Liver (tissue), 9 donors: ENCODE data around the gene CYP24A1. TPM values are rescaled to one million over a fixed set of nuclear protein-coding genes. Genes with fewer than 3 reads are reported as not detected.

Experiments
- DNase-seq: peaks from one replicate; pipeline ENCODE4 v3.0.0-alpha.2; 2017; ENCODE audit warnings: low spot score
- H3K27ac ChIP-seq, 2 donors: one replicate each; pipeline ENCODE4 v1.7.0; 2013; ENCODE audit warnings: inconsistent platforms in 2 of 2, low read length in 2 of 2, control low read depth in 1 of 2, low read depth in 1 of 2, mild to moderate bottlenecking in 1 of 2
- H3K27me3 ChIP-seq, 4 donors: one replicate each; pipeline versions ENCODE4 v1.6.1 to v1.7.0; 2013; ENCODE audit warnings: low read length in 3 of 4, inconsistent platforms in 1 of 4, mild to moderate bottlenecking in 1 of 4, moderate library complexity in 1 of 4; ENCODE audit not compliant: control insufficient read depth in 4 of 4, insufficient read depth in 4 of 4
- H3K36me3 ChIP-seq, 4 donors: one replicate each; pipeline versions ENCODE4 v1.6.1 to v1.7.0; 2013; ENCODE audit warnings: low read length in 3 of 4, mild to moderate bottlenecking in 3 of 4, low read depth in 1 of 4, moderate library complexity in 1 of 4; ENCODE audit not compliant: control insufficient read depth in 4 of 4, insufficient read depth in 3 of 4
- H3K4me1 ChIP-seq, 4 donors: one replicate each; pipeline versions ENCODE4 v1.6.1 to v1.7.0; 2013; ENCODE audit warnings: low read length in 3 of 4, mild to moderate bottlenecking in 3 of 4, moderate library complexity in 1 of 4; ENCODE audit not compliant: control insufficient read depth in 4 of 4, insufficient read depth in 4 of 4
- H3K4me3 ChIP-seq, 3 donors: one replicate each; pipeline versions ENCODE4 v1.6.1 to v1.7.0; 2013; ENCODE audit warnings: low read length in 3 of 3, control low read depth in 1 of 3, low read depth in 1 of 3, mild to moderate bottlenecking in 1 of 3
- H3K9ac ChIP-seq, 2 donors: one replicate each; pipeline ENCODE4 v1.7.0; 2013; ENCODE audit warnings: low read length in 2 of 2, mild to moderate bottlenecking in 2 of 2, moderate library complexity in 2 of 2, control low read depth in 1 of 2, low read depth in 1 of 2
- H3K9me3 ChIP-seq, 4 donors: one replicate each; pipeline versions ENCODE4 v1.6.1 to v1.7.0; 2013; ENCODE audit warnings: low read length in 3 of 4; ENCODE audit not compliant: control insufficient read depth in 4 of 4
- ATF3 ChIP-seq: IDR thresholded peaks from 2 replicates; pipeline ENCODE4 v1.6.1; 2016; ENCODE audit warnings: antibody characterized with exemption
- CTCF ChIP-seq: fragments of 150-350 bp; IDR thresholded peaks from 2 replicates; pipeline ENCODE4 v1.5.1; 2017; ENCODE audit warnings: improper control_type of control experiment, low read depth, low read length; ENCODE audit not compliant: missing input control
- EGR1 ChIP-seq, 2 donors: IDR thresholded peaks; 2 replicates each; pipeline ENCODE4 v1.6.1; 2016 to 2018; ENCODE audit warnings: antibody characterized with exemption in 2 of 2, low read depth in 2 of 2
- FOXA1 ChIP-seq: IDR thresholded peaks from 2 replicates; pipeline ENCODE4 v1.6.1; 2016; ENCODE audit warnings: antibody characterized with exemption
- FOXA2 ChIP-seq: IDR thresholded peaks from 2 replicates; pipeline ENCODE4 v1.6.1; 2016; ENCODE audit warnings: antibody characterized with exemption
- GABPA ChIP-seq, 2 donors: IDR thresholded peaks in 1 of 2; conservative IDR thresholded peaks in 1 of 2; 2 replicates each; pipeline ENCODE4 v1.6.1; 2016; ENCODE audit warnings: antibody characterized with exemption in 2 of 2, mild to moderate bottlenecking in 1 of 2, moderate library complexity in 1 of 2
- HNF4A ChIP-seq, 2 donors: conservative IDR thresholded peaks; 2 replicates each; pipeline ENCODE4 v1.6.1; 2016; ENCODE audit warnings: antibody characterized with exemption in 2 of 2, mild to moderate bottlenecking in 2 of 2
- HNF4G ChIP-seq: IDR thresholded peaks from 2 replicates; pipeline ENCODE4 v1.6.1; 2016; ENCODE audit warnings: antibody characterized with exemption
- JUND ChIP-seq, 2 donors: IDR thresholded peaks; 2 replicates each; pipeline ENCODE4 v1.6.1; 2016; ENCODE audit warnings: antibody characterized with exemption in 2 of 2
- MAX ChIP-seq: IDR thresholded peaks from 2 replicates; pipeline ENCODE4 v1.6.1; 2016; ENCODE audit warnings: antibody characterized with exemption
- NR2F2 ChIP-seq: IDR thresholded peaks from 2 replicates; pipeline ENCODE4 v1.6.1; 2016; ENCODE audit warnings: antibody characterized with exemption
- RAD21 ChIP-seq, 2 donors: IDR thresholded peaks; 2 replicates each; pipeline ENCODE4 v1.6.1; 2016; ENCODE audit warnings: antibody characterized with exemption in 2 of 2, mild to moderate bottlenecking in 2 of 2
- REST ChIP-seq: IDR thresholded peaks from 2 replicates; pipeline ENCODE4 v1.6.1; 2016; ENCODE audit warnings: antibody characterized with exemption, mild to moderate bottlenecking
- RXRA ChIP-seq, 2 donors: IDR thresholded peaks; 2 replicates each; pipeline ENCODE4 v1.6.1; 2017 to 2018; ENCODE audit warnings: antibody characterized with exemption in 2 of 2, mild to moderate bottlenecking in 1 of 2
- SP1 ChIP-seq: IDR thresholded peaks from 2 replicates; pipeline ENCODE4 v1.6.1; 2018; ENCODE audit warnings: antibody characterized with exemption, mild to moderate bottlenecking
- TAF1 ChIP-seq: conservative IDR thresholded peaks from 2 replicates; pipeline ENCODE4 v1.6.1; 2016; ENCODE audit warnings: antibody characterized with exemption, mild to moderate bottlenecking
- YY1 ChIP-seq: IDR thresholded peaks from 2 replicates; pipeline ENCODE4 v1.6.1; 2016; ENCODE audit warnings: antibody characterized with exemption, mild to moderate bottlenecking
- ZBTB33 ChIP-seq: IDR thresholded peaks from 2 replicates; pipeline ENCODE4 v1.6.1; 2016; ENCODE audit warnings: antibody characterized with exemption
- WGBS: extraction: QIAGEN DNeasy Blood & Tissue Kit; methylation state at CpG from one replicate; pipeline ENCODE4 v1.1.7; 2013; 5-methylcytosine and 5-hydroxymethylcytosine counted together
- polyA plus RNA-seq, 2 donors: library from polyadenylated mRNA; stranded (reverse) in 1 of 2; unstranded in 1 of 2; fragments of 200-250 nt in 1 of 2; fragments of >200 nt in 1 of 2; fragmentation: Nextera tagmentation in 1 of 2; extraction: Ambion mirVana in 1 of 2; gene quantifications; one replicate each; pipeline versions ENCODE4 v1.2.1 to v1.2.3, GENCODE V29; 2013 to 2015
- total RNA-seq, 2 donors: library from RNA; depleted of rRNA; stranded (reverse); fragments of >200 nt; gene quantifications; one replicate each; pipeline ENCODE4 v1.2.3, GENCODE V29; 2014
- donor health status: healthy.
- donor health status: healthy.
- donor health status: healthy.
- donor health status: healthy.
- donor health status: healthy.

The CYP24A1 gene
- total and polyA plus RNA-seq, 4 donors, result not detected

GRCh38 chr20:54146672-54147071, 27.1 kb downstream of the CYP24A1 start:
- H3K9ac ChIP-seq, result no peak overlapping the region
- no peaks in the 10 kb centered on the region for H3K27me3 ChIP-seq
- no peak overlapping the region for H3K27ac ChIP-seq
- H3K4me3 ChIP-seq, result no peak overlapping the region
- H3K9me3 ChIP-seq, result peaks cover 0 to 1% (median 0%) of the 10 kb centered on the region in 4 donors
- no peaks in the 10 kb centered on the region for H3K36me3 ChIP-seq
- DNase-seq, result no peak
- no peaks in the 10 kb centered on the region for H3K4me1 ChIP-seq
- TF ChIP-seq EGR1 (IDR thresholded peaks at IDR 0.05; ENCODE audit: low read depth in 2 of 2) (no peak), FOXA1 (no peak), RXRA (IDR thresholded peaks at IDR 0.05) (no peak), JUND (IDR thresholded peaks at IDR 0.05) (no peak), NR2F2 (no peak), TAF1 (no peak), RAD21 (IDR thresholded peaks at IDR 0.05) (no peak)
- WGBS, result 84% methylated on average over 1 of the region's 1 CpG

- no peak for DNase-seq
- no peak overlapping the region for H3K27ac ChIP-seq
- WGBS, result 83% methylated on average over 6 of the region's 6 CpGs
Measured at GRCh38 chr20:54144847-54145414, 28.9 kb downstream of the CYP24A1 start.

GRCh38 chr20:54140927-54141566, 32.7 kb downstream of the CYP24A1 start:
- 89% methylated on average over 6 of the region's 6 CpGs for WGBS
- Histone ChIP-seq H3K4me3 (no peak overlapping the region), H3K4me1 (no peaks in the 10 kb centered on the region), H3K9me3 (peaks cover 0 to 1% (median 0%) of the 10 kb centered on the region in 4 donors), H3K36me3 (no peaks in the 10 kb centered on the region), H3K27ac (no peak overlapping the region), H3K9ac (no peak overlapping the region), H3K27me3 (no peaks in the 10 kb centered on the region)
- no peak for DNase-seq
- TF ChIP-seq FOXA1 (no peak), MAX (no peak), YY1 (no peak), CTCF (no peak), GABPA (IDR thresholded peaks at IDR 0.05 in 1 of 2, conservative IDR thresholded peaks at IDR 0.05 in 1 of 2) (no peak), JUND (IDR thresholded peaks at IDR 0.05) (no peak), RXRA (IDR thresholded peaks at IDR 0.05) (no peak), ATF3 (no peak), HNF4A (conservative IDR thresholded peaks at IDR 0.05) (no peak), FOXA2 (no peak), EGR1 (IDR thresholded peaks at IDR 0.05; ENCODE audit: low read depth in 2 of 2) (no peak), REST (no peak), TAF1 (no peak), HNF4G (no peak), ZBTB33 (no peak), SP1 (no peak), NR2F2 (no peak), RAD21 (IDR thresholded peaks at IDR 0.05) (no peak)

More at GRCh38 chr20:54144847-54145414, 28.9 kb downstream of the CYP24A1 start:
- Histone ChIP-seq H3K4me3 (no peak overlapping the region), H3K9ac (no peak overlapping the region), H3K9me3 (peaks cover 0 to 1% (median 0%) of the 10 kb centered on the region in 4 donors), H3K4me1 (no peaks in the 10 kb centered on the region), H3K36me3 (no peaks in the 10 kb centered on the region), H3K27me3 (no peaks in the 10 kb centered on the region)
- TF ChIP-seq TAF1, result no peak
